HepG2 (cell line): ENCODE measurements around the gene LYZL2. TPM values are rescaled to one million over a fixed set of nuclear protein-coding genes. Genes with fewer than 3 reads are reported as not detected.

ENCODE experiments used
- FOXK2 ChIP-seq: fragments of 450-650 bp; IDR thresholded peaks from 2 replicates; pipeline ENCODE4 v1.6.1; 2016
- HDAC1 ChIP-seq: sonication (generic); formaldehyde crosslinking; IDR thresholded peaks from 2 replicates; pipeline ENCODE4 v1.5.1; 2020; ENCODE audit warnings: mild to moderate bottlenecking, missing genetic modification reagents
- HOXA5 ChIP-seq: sonication (generic); formaldehyde crosslinking; IDR thresholded peaks from 2 replicates; pipeline ENCODE4 v1.4.0; 2020; ENCODE audit warnings: missing genetic modification reagents
- IRF2 ChIP-seq: IDR thresholded peaks from 2 replicates; pipeline ENCODE4 v1.6.1; 2018; ENCODE audit warnings: missing genetic modification reagents, missing compliant biosample characterization
- KLF12 ChIP-seq: sonication (generic); formaldehyde crosslinking; IDR thresholded peaks from 2 replicates; pipeline ENCODE4 v1.4.0; 2020; ENCODE audit warnings: missing genetic modification reagents, borderline replicate concordance
- NCOR1 ChIP-seq: fragments of 200-600 bp; sonication (generic); IDR thresholded peaks from 2 replicates; pipeline ENCODE4 v1.7.0; 2017; ENCODE audit warnings: antibody characterized with exemption, low read length, borderline replicate concordance
- PAX8 ChIP-seq: sonication (generic); formaldehyde crosslinking; IDR thresholded peaks from 2 replicates; pipeline ENCODE4 v1.8.0; 2022; ENCODE audit warnings: mild to moderate bottlenecking, missing genetic modification reagents, borderline replicate concordance
- SMAD9 ChIP-seq: sonication (generic); formaldehyde crosslinking; IDR thresholded peaks from 2 replicates; pipeline ENCODE4 v1.5.1; 2020; ENCODE audit warnings: mild to moderate bottlenecking, missing genetic modification reagents
- SOX13 ChIP-seq, 3 experiments: fragments of 450-650 bp in 1 of 3; sonication (generic) in 1 of 3; formaldehyde crosslinking in 1 of 3; IDR thresholded peaks in 2 of 3; conservative IDR thresholded peaks in 1 of 3; 2 replicates each; pipeline versions ENCODE4 v1.5.0 to v1.6.1; 2016 to 2020; ENCODE audit warnings: antibody characterized with exemption in 1 of 3, mild to moderate bottlenecking in 1 of 3, missing compliant biosample characterization in 1 of 3, missing genetic modification reagents in 1 of 3, moderate library complexity in 1 of 3
- SOX5 ChIP-seq: IDR thresholded peaks from 2 replicates; pipeline ENCODE4 v1.6.1; 2016; ENCODE audit warnings: borderline replicate concordance
- TCF12 ChIP-seq, 2 experiments: fragments of 450-650 bp in 1 of 2; sonication (generic) in 1 of 2; formaldehyde crosslinking in 1 of 2; IDR thresholded peaks; 2 replicates each; pipeline versions ENCODE4 v1.6.1 to v1.8.0; 2017 to 2022; ENCODE audit warnings: antibody characterized with exemption in 1 of 2, mild to moderate bottlenecking in 1 of 2, missing genetic modification reagents in 1 of 2, moderate library complexity in 1 of 2
- ZFP1 ChIP-seq: IDR thresholded peaks from 2 replicates; pipeline ENCODE4 v1.6.1; 2016
- ZNF124 ChIP-seq: sonication (generic); formaldehyde crosslinking; IDR thresholded peaks from 2 replicates; pipeline ENCODE4 v1.4.0; 2020; ENCODE audit warnings: missing genetic modification reagents
- ZNF841 ChIP-seq: sonication (generic); formaldehyde crosslinking; IDR thresholded peaks from 2 replicates; pipeline ENCODE4 v1.8.1; 2023; ENCODE audit warnings: missing genetic modification reagents, borderline replicate concordance
- ZSCAN9 ChIP-seq: IDR thresholded peaks from 2 replicates; pipeline ENCODE4 v1.6.1; 2016; ENCODE audit warnings: borderline replicate concordance
- polyA plus RNA-seq, 8 experiments: library from polyadenylated mRNA; depleted of rRNA in 3 of 8; stranded (reverse) in 7 of 8; unstranded in 1 of 8; fragments of >200 nt; fragmentation: Illumina TruSeq in 4 of 8; extraction: Trizol in 4 of 8; gene quantifications; 2 replicates each; pipeline versions ENCODE4 v1.2.1 to v1.2.3, GENCODE V29; 2011 to 2016; ENCODE audit warnings: low read depth in 4 of 8, missing spikeins in 1 of 8, mixed read lengths in 1 of 8; ENCODE audit not compliant: insufficient read depth in 1 of 8
- total RNA-seq, 5 experiments: library from RNA; depleted of rRNA; stranded (reverse); fragments of >200 nt; fragmentation: Illumina TruSeq; extraction: Trizol; gene quantifications; 2 replicates each; pipeline ENCODE4 v1.2.3, GENCODE V29; 2016; ENCODE audit warnings: low read depth in 1 of 5
- TF ChIP-seq, protein P1 (sequence below): IDR thresholded peaks from 2 replicates; pipeline ENCODE4 v1.4.0; 2020; ENCODE audit warnings: mild to moderate bottlenecking, missing genetic modification reagents
- TF ChIP-seq, protein P2 (sequence below), 2 experiments: IDR thresholded peaks; 2 replicates each; pipeline ENCODE4 v1.6.1; 2011 to 2012; ENCODE audit warnings: low read length in 2 of 2, borderline replicate concordance in 1 of 2, low read depth in 1 of 2, mild to moderate bottlenecking in 1 of 2, moderate library complexity in 1 of 2
- TF ChIP-seq, protein P3 (sequence below): sonication (generic); formaldehyde crosslinking; conservative IDR thresholded peaks from 2 replicates; pipeline ENCODE4 v1.8.0; 2022; ENCODE audit warnings: missing genetic modification reagents
- TF ChIP-seq, protein P4 (sequence below): sonication (generic); formaldehyde crosslinking; IDR thresholded peaks from 2 replicates; pipeline ENCODE4 v1.4.0; 2020; ENCODE audit warnings: mild to moderate bottlenecking, low read depth, missing genetic modification reagents
- TF ChIP-seq, protein P5 (sequence below): IDR thresholded peaks from 2 replicates; pipeline ENCODE4 v1.6.1; 2012; ENCODE audit warnings: inconsistent platforms

Gene LYZL2
- total and polyA plus RNA-seq, 2 of the 13 experiments (the other 11 are each of a cell fraction or from before 2014, with no cell fraction given), result 0.20 to 0.63 TPM

DNA sequence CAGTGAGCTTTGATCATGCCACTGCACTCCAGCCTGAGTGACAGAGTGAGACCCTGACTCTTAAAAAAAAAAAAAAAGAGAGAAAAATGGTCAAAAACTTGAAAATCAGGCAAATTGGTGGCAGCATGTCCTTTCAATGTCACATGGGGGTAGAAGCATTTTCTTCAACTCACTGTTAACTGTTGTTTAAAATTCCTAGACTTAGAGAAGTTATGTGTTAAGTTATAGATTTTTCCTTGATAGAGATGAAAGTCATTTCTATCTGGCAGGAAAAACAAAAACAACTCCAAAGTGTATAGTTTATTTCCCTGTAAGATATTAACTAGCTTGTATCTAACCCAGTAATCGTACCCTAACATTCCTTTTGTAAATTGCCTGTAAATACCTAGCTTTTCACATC lies 26.8 kb downstream of the LYZL2 start (continued):
- TF ChIP-seq, protein P1, sequence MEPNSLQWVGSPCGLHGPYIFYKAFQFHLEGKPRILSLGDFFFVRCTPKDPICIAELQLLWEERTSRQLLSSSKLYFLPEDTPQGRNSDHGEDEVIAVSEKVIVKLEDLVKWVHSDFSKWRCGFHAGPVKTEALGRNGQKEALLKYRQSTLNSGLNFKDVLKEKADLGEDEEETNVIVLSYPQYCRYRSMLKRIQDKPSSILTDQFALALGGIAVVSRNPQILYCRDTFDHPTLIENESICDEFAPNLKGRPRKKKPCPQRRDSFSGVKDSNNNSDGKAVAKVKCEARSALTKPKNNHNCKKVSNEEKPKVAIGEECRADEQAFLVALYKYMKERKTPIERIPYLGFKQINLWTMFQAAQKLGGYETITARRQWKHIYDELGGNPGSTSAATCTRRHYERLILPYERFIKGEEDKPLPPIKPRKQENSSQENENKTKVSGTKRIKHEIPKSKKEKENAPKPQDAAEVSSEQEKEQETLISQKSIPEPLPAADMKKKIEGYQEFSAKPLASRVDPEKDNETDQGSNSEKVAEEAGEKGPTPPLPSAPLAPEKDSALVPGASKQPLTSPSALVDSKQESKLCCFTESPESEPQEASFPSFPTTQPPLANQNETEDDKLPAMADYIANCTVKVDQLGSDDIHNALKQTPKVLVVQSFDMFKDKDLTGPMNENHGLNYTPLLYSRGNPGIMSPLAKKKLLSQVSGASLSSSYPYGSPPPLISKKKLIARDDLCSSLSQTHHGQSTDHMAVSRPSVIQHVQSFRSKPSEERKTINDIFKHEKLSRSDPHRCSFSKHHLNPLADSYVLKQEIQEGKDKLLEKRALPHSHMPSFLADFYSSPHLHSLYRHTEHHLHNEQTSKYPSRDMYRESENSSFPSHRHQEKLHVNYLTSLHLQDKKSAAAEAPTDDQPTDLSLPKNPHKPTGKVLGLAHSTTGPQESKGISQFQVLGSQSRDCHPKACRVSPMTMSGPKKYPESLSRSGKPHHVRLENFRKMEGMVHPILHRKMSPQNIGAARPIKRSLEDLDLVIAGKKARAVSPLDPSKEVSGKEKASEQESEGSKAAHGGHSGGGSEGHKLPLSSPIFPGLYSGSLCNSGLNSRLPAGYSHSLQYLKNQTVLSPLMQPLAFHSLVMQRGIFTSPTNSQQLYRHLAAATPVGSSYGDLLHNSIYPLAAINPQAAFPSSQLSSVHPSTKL (CRISPR knock-in tag), result peak; percentile 90
- TF ChIP-seq SOX5 (CRISPR knock-in tag), result peak; percentile 79; the same call in 1 of the 2 replicates
- TF ChIP-seq, protein P2, sequence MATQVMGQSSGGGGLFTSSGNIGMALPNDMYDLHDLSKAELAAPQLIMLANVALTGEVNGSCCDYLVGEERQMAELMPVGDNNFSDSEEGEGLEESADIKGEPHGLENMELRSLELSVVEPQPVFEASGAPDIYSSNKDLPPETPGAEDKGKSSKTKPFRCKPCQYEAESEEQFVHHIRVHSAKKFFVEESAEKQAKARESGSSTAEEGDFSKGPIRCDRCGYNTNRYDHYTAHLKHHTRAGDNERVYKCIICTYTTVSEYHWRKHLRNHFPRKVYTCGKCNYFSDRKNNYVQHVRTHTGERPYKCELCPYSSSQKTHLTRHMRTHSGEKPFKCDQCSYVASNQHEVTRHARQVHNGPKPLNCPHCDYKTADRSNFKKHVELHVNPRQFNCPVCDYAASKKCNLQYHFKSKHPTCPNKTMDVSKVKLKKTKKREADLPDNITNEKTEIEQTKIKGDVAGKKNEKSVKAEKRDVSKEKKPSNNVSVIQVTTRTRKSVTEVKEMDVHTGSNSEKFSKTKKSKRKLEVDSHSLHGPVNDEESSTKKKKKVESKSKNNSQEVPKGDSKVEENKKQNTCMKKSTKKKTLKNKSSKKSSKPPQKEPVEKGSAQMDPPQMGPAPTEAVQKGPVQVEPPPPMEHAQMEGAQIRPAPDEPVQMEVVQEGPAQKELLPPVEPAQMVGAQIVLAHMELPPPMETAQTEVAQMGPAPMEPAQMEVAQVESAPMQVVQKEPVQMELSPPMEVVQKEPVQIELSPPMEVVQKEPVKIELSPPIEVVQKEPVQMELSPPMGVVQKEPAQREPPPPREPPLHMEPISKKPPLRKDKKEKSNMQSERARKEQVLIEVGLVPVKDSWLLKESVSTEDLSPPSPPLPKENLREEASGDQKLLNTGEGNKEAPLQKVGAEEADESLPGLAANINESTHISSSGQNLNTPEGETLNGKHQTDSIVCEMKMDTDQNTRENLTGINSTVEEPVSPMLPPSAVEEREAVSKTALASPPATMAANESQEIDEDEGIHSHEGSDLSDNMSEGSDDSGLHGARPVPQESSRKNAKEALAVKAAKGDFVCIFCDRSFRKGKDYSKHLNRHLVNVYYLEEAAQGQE (IDR thresholded peaks at IDR 0.05; ENCODE audit: borderline replicate concordance in 1 of 2, low read depth in 1 of 2, low read length in 2 of 2), result no peak
- TF ChIP-seq HDAC1, result no peak
- TF ChIP-seq ZSCAN9 (CRISPR knock-in tag), result 0 out of 2 replicates have a peak, but pooled peaks have one; percentile 52
- TF ChIP-seq HOXA5 (CRISPR knock-in tag), result no peak
- 0 out of 2 replicates have a peak, but pooled peaks have one; percentile 26 for TF ChIP-seq IRF2 (CRISPR knock-in tag)
- no peak for TF ChIP-seq SOX13 (IDR thresholded peaks at IDR 0.05)
- TF ChIP-seq SOX13 (CRISPR knock-in tag; conservative IDR thresholded peaks at IDR 0.05 in 1 of 2, IDR thresholded peaks at IDR 0.05 in 1 of 2), result peak in 1 of 2 experiments; percentile 60; a peak in 1 of 4 replicates
- TF ChIP-seq ZFP1 (CRISPR knock-in tag), result 0 out of 2 replicates have a peak, but pooled peaks have one; percentile 55
- no peak for TF ChIP-seq SMAD9 (CRISPR knock-in tag)
- TF ChIP-seq FOXK2, result 0 out of 2 replicates have a peak, but pooled peaks have one; percentile 29
- TF ChIP-seq, protein P3, sequence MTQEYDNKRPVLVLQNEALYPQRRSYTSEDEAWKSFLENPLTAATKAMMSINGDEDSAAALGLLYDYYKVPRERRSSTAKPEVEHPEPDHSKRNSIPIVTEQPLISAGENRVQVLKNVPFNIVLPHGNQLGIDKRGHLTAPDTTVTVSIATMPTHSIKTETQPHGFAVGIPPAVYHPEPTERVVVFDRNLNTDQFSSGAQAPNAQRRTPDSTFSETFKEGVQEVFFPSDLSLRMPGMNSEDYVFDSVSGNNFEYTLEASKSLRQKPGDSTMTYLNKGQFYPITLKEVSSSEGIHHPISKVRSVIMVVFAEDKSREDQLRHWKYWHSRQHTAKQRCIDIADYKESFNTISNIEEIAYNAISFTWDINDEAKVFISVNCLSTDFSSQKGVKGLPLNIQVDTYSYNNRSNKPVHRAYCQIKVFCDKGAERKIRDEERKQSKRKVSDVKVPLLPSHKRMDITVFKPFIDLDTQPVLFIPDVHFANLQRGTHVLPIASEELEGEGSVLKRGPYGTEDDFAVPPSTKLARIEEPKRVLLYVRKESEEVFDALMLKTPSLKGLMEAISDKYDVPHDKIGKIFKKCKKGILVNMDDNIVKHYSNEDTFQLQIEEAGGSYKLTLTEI (CRISPR knock-in tag), result no peak
- no peak for TF ChIP-seq ZNF841 (CRISPR knock-in tag)
- TF ChIP-seq KLF12 (CRISPR knock-in tag), result no peak
- TF ChIP-seq ZNF124 (CRISPR knock-in tag), result no peak
- no peak for TF ChIP-seq TCF12 (IDR thresholded peaks at IDR 0.05)
- no peak for TF ChIP-seq TCF12 (CRISPR knock-in tag; IDR thresholded peaks at IDR 0.05)
- peak; percentile 79; the same call in 1 of the 2 replicates for TF ChIP-seq NCOR1
- TF ChIP-seq, protein P4, sequence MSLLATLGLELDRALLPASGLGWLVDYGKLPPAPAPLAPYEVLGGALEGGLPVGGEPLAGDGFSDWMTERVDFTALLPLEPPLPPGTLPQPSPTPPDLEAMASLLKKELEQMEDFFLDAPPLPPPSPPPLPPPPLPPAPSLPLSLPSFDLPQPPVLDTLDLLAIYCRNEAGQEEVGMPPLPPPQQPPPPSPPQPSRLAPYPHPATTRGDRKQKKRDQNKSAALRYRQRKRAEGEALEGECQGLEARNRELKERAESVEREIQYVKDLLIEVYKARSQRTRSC, result no peak
- TF ChIP-seq, protein P5, sequence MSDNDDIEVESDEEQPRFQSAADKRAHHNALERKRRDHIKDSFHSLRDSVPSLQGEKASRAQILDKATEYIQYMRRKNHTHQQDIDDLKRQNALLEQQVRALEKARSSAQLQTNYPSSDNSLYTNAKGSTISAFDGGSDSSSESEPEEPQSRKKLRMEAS, result peak; percentile 15; the same call in 1 of the 2 replicates
- no peak for TF ChIP-seq PAX8 (CRISPR knock-in tag)
